NCI-H2081 (cell line): ENCODE measurements around the gene NDC80.

ENCODE experiments used
- DNase-seq, 2 experiments: peaks; one replicate each; lab custom pipeline; 2025; lab: John Stamatoyannopoulos, UW

The NDC80 gene

GRCh38 chr18:2571200-2572170 lies at the start of gene NDC80, which contains the start of gene METTL4:
NDC80 (plus strand) TSS chr18:2571557; CDS start chr18:2572986, 1,429 bp downstream.
METTL4 (minus strand) TSS chr18:2571505; CDS start chr18:2567216, 4,289 bp downstream.
- DNase-seq = peak; percentile 77 to 88

- DNase-seq = peak in 1 of 2 experiments; percentile 10
These were observed 49.2 kb upstream of the NDC80 start for GRCh38 chr18:2522112-2522511.

- DNase-seq = peak in 1 of 2 experiments; percentile 18
These were observed 46.6 kb upstream of the NDC80 start for GRCh38 chr18:2524794-2525198.

GRCh38 chr18:2526329-2526728 lies 45.0 kb upstream of the NDC80 start:
- no peak for DNase-seq

GRCh38 chr18:2529154-2529553 lies 42.2 kb upstream of the NDC80 start:
- DNase-seq = no peak

GRCh38 chr18:2531751-2532150 lies 39.6 kb upstream of the NDC80 start:
- DNase-seq = no peak

- DNase-seq = no peak
These were observed 38.6 kb upstream of the NDC80 start for GRCh38 chr18:2532797-2533196.

GRCh38 chr18:2534906-2535305 lies 36.5 kb upstream of the NDC80 start:
- DNase-seq = no peak

- DNase-seq = no peak
These were observed 35.9 kb upstream of the NDC80 start for GRCh38 chr18:2535419-2535910.

GRCh38 chr18:2536063-2536462 lies 35.3 kb upstream of the NDC80 start:
- no peak for DNase-seq

GRCh38 chr18:2536493-2536892 lies 34.9 kb upstream of the NDC80 start:
- no peak for DNase-seq

GRCh38 chr18:2537296-2537695 lies 34.1 kb upstream of the NDC80 start:
- no peak for DNase-seq

- DNase-seq = no peak
These were observed 33.1 kb upstream of the NDC80 start for GRCh38 chr18:2538236-2538635.

- no peak for DNase-seq
These were observed 32.5 kb upstream of the NDC80 start for GRCh38 chr18:2538844-2539243.

GRCh38 chr18:2540575-2540974 lies 30.8 kb upstream of the NDC80 start:
- no peak for DNase-seq

GRCh38 chr18:2541925-2542563 lies 29.3 kb upstream of the NDC80 start:
- DNase-seq = peak in 1 of 2 experiments; percentile 12

GRCh38 chr18:2545155-2545554 lies 26.2 kb upstream of the NDC80 start:
- no peak for DNase-seq

- peak in 1 of 2 experiments; percentile 55 for DNase-seq
These were observed 23.8 kb upstream of the NDC80 start for GRCh38 chr18:2547477-2548087.

- DNase-seq = no peak
These were observed 21.9 kb upstream of the NDC80 start for GRCh38 chr18:2549462-2549861.

GRCh38 chr18:2551425-2551824 lies 19.9 kb upstream of the NDC80 start:
- DNase-seq = no peak

GRCh38 chr18:2554696-2555095 lies 16.7 kb upstream of the NDC80 start:
- no peak for DNase-seq

- no peak for DNase-seq
These were observed 15.5 kb upstream of the NDC80 start for GRCh38 chr18:2555895-2556294.
